Breast epithelium (tissue), 4 donors: ENCODE measurements around the gene MRGPRG. TPM values are rescaled to one million over a fixed set of nuclear protein-coding genes. Genes with fewer than 3 reads are reported as not detected.

Experiments
- DNase-seq, 2 donors: peaks; one replicate each; pipeline ENCODE4 v3.0.0-alpha.2; 2019; ENCODE audit warnings: low spot score in 2 of 2
- H3K27ac ChIP-seq, 2 donors: fragments of 200-600 bp; sonication (generic) in 1 of 2; one replicate each; pipeline ENCODE4 v1.5.1; 2016 to 2019; ENCODE audit warnings: mild to moderate bottlenecking in 1 of 2
- H3K27me3 ChIP-seq, 2 donors: fragments of 200-600 bp; sonication (generic) in 1 of 2; one replicate each; pipeline versions ENCODE4 v1.5.1 to v1.6.0; 2017 to 2019; ENCODE audit warnings: control low read depth in 1 of 2, mild to moderate bottlenecking in 1 of 2
- H3K36me3 ChIP-seq: fragments of 200-600 bp; one replicate; pipeline ENCODE4 v1.5.1; 2019
- H3K4me1 ChIP-seq, 2 donors: fragments of 200-600 bp; sonication (generic); one replicate each; pipeline ENCODE4 v1.5.1; 2016 to 2019; ENCODE audit warnings: control low read depth in 1 of 2
- H3K4me3 ChIP-seq, 3 donors: fragments of 200-600 bp; sonication (generic); 1 replicate in 2 of 3; 2 replicates in 1 of 3; pipeline ENCODE4 v1.5.1; 2016 to 2019; ENCODE audit warnings: mild to moderate bottlenecking in 3 of 3, moderate library complexity in 2 of 3
- H3K9me3 ChIP-seq, 2 donors: fragments of 200-600 bp; sonication (generic) in 1 of 2; one replicate each; pipeline ENCODE4 v1.5.1; 2016 to 2019; ENCODE audit warnings: control low read depth in 1 of 2
- POLR2A ChIP-seq: fragments of 450-650 bp; IDR thresholded peaks from one replicate; pipeline ENCODE4 v1.6.1; 2016; ENCODE audit warnings: antibody characterized with exemption, mild to moderate bottlenecking, moderate library complexity
- POLR2AphosphoS5 ChIP-seq, 3 donors: sonication (generic); formaldehyde crosslinking; IDR thresholded peaks; one replicate each; pipeline ENCODE4 v1.6.1; 2017; ENCODE audit warnings: antibody characterized with exemption in 3 of 3
- intact Hi-C: fragments of 100-400 bp; cut with DNase I; formaldehyde crosslinking; loops from one replicate; pipeline ENCODE4 v1.15.1; 2023; ENCODE audit warnings: low total_unique reads
- total RNA-seq, 3 donors: library from RNA; depleted of rRNA; stranded (reverse); fragments of >200 nt; gene quantifications; one replicate each; pipeline ENCODE4 v1.1.0, GENCODE V29; 2016
- TF ChIP-seq, protein P1 (sequence below), 3 donors: fragments of 450-650 bp; IDR thresholded peaks; one replicate each; pipeline ENCODE4 v1.5.1; 2016 to 2017; ENCODE audit warnings: antibody characterized with exemption in 3 of 3, mild to moderate bottlenecking in 3 of 3, moderate library complexity in 3 of 3

MRGPRG gene
- total RNA-seq, 3 donors from 2014 or later, result not detected

DNA sequence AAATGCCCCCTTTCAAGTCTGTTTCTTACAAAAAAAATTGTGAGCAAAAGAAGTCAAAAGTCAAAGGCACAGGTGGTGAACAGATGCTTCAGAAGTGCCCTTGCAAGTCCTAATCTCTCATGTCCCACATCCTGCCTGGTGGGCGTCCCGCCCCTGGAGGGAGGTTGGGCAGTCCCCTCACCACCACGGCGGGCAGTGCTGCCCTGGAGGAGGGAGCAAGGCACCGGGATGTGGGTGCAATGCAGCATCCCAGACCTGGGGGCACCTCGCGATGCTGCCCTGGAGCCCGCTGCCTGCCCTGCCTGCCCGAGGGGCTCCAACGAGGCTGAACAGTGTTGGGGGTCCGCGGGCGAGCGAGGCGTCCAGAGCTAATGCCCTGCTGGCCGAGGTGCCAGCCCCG is 15.9 kb downstream of the MRGPRG start:
- no peaks in the 10 kb centered on the region for H3K9me3 ChIP-seq
- peak overlapping the region in 1 of 3 donors; percentile 51 for H3K4me3 ChIP-seq
- no peak for DNase-seq
- no peaks in the 10 kb centered on the region for H3K4me1 ChIP-seq
- no peaks in the 10 kb centered on the region for H3K36me3 ChIP-seq
- peaks cover 0 to 35% of the 10 kb centered on the region in 2 donors for H3K27me3 ChIP-seq
- no peak for TF ChIP-seq POLR2AphosphoS5 (IDR thresholded peaks at IDR 0.05)
- TF ChIP-seq, protein P1, sequence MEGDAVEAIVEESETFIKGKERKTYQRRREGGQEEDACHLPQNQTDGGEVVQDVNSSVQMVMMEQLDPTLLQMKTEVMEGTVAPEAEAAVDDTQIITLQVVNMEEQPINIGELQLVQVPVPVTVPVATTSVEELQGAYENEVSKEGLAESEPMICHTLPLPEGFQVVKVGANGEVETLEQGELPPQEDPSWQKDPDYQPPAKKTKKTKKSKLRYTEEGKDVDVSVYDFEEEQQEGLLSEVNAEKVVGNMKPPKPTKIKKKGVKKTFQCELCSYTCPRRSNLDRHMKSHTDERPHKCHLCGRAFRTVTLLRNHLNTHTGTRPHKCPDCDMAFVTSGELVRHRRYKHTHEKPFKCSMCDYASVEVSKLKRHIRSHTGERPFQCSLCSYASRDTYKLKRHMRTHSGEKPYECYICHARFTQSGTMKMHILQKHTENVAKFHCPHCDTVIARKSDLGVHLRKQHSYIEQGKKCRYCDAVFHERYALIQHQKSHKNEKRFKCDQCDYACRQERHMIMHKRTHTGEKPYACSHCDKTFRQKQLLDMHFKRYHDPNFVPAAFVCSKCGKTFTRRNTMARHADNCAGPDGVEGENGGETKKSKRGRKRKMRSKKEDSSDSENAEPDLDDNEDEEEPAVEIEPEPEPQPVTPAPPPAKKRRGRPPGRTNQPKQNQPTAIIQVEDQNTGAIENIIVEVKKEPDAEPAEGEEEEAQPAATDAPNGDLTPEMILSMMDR (IDR thresholded peaks at IDR 0.05), result no peak
- no peak for TF ChIP-seq POLR2A
- intact Hi-C loops, result no loop called here
- H3K27ac ChIP-seq, result no peak overlapping the region

DNA sequence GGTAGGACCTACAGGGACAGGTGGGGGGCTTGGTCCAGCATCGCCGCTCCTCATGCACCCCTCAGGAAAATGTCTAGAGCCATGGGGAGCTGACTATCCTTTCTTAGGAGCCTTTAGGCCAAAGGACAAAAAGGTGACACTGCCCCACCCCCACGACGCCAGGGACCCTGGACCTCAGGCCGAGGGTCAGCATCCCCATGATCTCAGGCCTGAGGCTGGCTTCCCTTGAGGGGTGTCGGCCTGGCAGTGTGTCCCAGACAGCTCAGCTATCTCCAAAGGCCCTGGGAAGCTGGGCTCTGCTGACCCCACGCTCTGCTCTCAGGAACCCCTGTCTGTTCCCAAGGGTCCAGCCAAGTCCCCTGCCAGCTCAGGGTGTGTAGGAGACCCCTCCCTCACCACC is 16.3 kb downstream of the MRGPRG start:
- Histone ChIP-seq H3K36me3 (no peaks in the 10 kb centered on the region), H3K27ac (no peak overlapping the region), H3K27me3 (peaks cover 0 to 35% of the 10 kb centered on the region in 2 donors), H3K9me3 (no peaks in the 10 kb centered on the region), H3K4me3 (no peak overlapping the region), H3K4me1 (no peaks in the 10 kb centered on the region)
- intact Hi-C loops, result no loop called here
- no peak for TF ChIP-seq POLR2AphosphoS5 (IDR thresholded peaks at IDR 0.05)
- no peak for TF ChIP-seq POLR2A
- TF ChIP-seq, protein P1 (IDR thresholded peaks at IDR 0.05), result no peak
- DNase-seq, result no peak

DNA sequence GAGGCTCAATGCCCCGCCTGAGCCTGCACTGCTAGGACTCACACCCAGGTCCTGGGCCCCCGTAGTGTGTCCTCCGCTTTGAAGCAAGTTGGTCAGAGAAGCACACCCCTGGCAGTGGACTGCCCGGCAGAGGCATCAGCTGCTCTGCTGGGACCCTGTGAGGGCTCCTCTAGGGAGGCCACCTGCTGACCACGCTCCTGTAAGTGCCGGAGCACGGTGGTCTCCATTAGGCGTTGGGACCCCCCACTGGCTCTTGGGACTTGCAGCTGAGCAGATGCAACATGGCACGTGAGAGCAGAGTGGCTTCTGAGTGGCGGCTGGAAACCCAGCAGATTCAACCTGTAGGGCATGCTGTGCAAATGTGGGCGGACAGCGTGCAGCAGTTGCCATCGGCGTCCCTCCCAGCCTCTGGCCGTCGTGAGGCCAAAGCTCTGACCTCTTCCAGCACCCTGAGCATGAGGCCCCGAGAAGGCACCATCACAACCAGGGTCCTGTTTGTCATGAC is 16.9 kb downstream of the MRGPRG start:
- intact Hi-C loops, result no loop called here
- H3K36me3 ChIP-seq, result no peaks in the 10 kb centered on the region
- TF ChIP-seq POLR2A, result no peak
- TF ChIP-seq, protein P1 (IDR thresholded peaks at IDR 0.05), result no peak
- TF ChIP-seq POLR2AphosphoS5 (IDR thresholded peaks at IDR 0.05), result no peak
- H3K27me3 ChIP-seq, result peaks cover 0 to 35% of the 10 kb centered on the region in 2 donors
- H3K9me3 ChIP-seq, result no peaks in the 10 kb centered on the region
- H3K4me1 ChIP-seq, result no peaks in the 10 kb centered on the region
- no peak overlapping the region for H3K4me3 ChIP-seq
- H3K27ac ChIP-seq, result no peak overlapping the region
- DNase-seq, result no peak

DNA sequence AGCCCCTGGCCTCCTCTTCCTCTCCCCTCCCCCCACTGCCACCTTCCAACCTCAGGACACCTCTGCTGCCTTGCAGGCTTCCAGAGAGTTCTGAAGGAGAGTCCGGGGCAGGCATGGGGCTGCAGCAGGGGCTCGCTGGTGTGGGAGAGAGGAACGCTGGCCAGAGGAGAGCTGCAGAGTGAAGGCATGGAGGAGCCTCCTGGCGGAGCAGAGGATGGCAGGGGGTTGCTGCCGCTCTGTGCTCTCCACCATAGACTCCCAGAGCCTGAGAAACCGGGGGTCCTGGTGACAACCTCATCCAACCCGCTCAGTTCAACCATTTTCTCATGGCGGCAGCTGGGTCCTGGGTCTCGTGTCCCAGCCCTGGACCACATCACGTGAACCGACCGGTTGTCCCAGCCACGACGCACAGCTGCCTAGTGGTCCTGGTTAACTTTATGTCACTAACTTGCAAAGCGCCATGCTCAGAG is 17.5 kb downstream of the MRGPRG start:
- intact Hi-C loops, result no loop called here
- no peak for DNase-seq
- H3K27me3 ChIP-seq, result peaks cover 0 to 35% of the 10 kb centered on the region in 2 donors

DNA sequence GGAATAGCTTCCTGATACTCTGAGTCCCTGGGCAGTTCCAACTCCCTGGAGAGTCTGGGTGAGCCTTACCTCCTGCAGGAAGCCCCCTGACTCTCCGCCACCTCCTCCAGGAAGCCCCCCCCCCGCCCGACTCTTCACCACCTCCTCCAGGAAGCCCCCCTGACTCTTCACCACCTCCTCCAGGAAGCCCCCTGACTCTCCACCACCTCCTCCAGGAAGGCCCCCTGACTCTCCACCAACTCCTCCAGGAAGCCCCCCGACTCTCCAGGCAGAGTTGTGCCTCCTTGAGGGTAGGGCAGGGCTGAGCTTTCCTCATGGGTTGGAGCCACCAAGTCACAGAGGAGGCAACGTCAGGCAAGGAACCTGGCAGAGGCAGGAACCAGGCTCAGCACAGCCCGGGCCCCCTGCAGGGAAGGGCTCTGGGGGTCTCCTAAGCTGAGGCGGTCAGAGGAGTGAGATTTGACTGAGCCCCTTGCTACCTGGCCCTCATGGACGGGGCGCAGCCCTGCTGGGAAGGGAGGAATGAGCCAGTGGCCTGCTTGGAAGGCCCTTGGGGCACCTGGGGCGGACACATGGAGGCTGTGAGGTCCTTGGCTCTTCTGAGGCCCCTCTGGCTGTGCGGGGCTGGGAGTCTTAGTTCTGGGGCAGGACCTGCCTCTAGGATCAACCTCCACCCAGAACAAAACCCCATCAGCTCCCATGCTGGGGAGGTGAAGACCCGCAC is 18.1 kb downstream of the MRGPRG start:
- Histone ChIP-seq H3K36me3 (no peaks in the 10 kb centered on the region), H3K4me1 (no peaks in the 10 kb centered on the region), H3K27ac (no peak overlapping the region), H3K27me3 (peaks cover 0 to 35% of the 10 kb centered on the region in 2 donors), H3K4me3 (no peak overlapping the region), H3K9me3 (no peaks in the 10 kb centered on the region)
- intact Hi-C loops, result no loop called here
- DNase-seq, result no peak
- no peak for TF ChIP-seq POLR2A
- TF ChIP-seq, protein P1 (IDR thresholded peaks at IDR 0.05), result no peak
- no peak for TF ChIP-seq POLR2AphosphoS5 (IDR thresholded peaks at IDR 0.05)

More for the DNA sequence above, 17.5 kb downstream of the MRGPRG start:
- no peak for TF ChIP-seq POLR2A
- TF ChIP-seq, protein P1 (IDR thresholded peaks at IDR 0.05), result no peak
- no peak for TF ChIP-seq POLR2AphosphoS5 (IDR thresholded peaks at IDR 0.05)
- Histone ChIP-seq H3K4me1 (no peaks in the 10 kb centered on the region), H3K36me3 (no peaks in the 10 kb centered on the region), H3K27ac (no peak overlapping the region), H3K9me3 (no peaks in the 10 kb centered on the region), H3K4me3 (no peak overlapping the region)
